Right ventricle myocardium inferior (tissue), 1 donor: ENCODE measurements around the gene YPEL5. TPM values are rescaled to one million over a fixed set of nuclear protein-coding genes. Genes with fewer than 3 reads are reported as not detected.

ENCODE experiments used
- ATAC-seq: fragments of 200-7000 bp; cut with Tn5 transposase; one replicate; pipeline ENCODE4 v1.9.1; 2020; ENCODE audit warnings: mild to moderate bottlenecking, moderate library complexity
- DNase-seq: peaks from one replicate; pipeline ENCODE4 v3.0.0; 2021; ENCODE audit errors: missing footprints
- intact Hi-C: fragments of 100-400 bp; cut with DNase I; formaldehyde crosslinking; loops from one replicate; pipeline ENCODE4 v1.11.0; 2022
- total RNA-seq: library from RNA; stranded (reverse); fragmentation: NEBNext Ultra II Directional; extraction: Animal tissue kit (Norgen Biotek cat#: 25700); gene quantifications from one replicate; pipeline ENCODE4 v1.2.1, GENCODE V29; 2021
- donor health status: DM: no; HTN: yes; CAD: no; lungs with severe emphysema.

The YPEL5 gene
- total RNA-seq, 1 donor from 2014 or later, result 67.5 TPM

DNA sequence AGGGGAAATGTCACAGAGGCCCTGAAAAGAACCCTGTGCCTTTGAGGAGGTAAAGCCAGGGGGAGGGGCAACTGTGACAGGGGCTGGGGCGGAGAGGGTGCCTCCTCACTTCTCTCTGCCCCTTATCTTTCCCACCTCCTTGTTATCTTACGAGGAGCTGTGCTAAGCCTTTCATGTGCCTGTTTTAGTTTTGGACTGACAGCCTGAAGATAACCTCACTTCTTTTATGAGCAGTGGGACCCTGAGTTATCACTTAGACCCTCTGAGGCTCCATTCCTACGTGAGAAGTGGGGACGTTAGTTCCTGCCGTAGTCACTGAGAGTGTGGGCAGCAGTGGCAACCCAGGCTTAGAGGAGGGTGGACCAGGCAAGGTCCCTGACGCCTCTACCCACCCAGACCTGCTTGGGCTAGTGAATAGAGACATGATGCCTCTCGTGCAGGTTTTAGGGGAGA, 45.0 kb downstream of the YPEL5 start:
- DNase-seq, result no peak
- intact Hi-C loops, result no loop called here
- no peak for ATAC-seq

DNA sequence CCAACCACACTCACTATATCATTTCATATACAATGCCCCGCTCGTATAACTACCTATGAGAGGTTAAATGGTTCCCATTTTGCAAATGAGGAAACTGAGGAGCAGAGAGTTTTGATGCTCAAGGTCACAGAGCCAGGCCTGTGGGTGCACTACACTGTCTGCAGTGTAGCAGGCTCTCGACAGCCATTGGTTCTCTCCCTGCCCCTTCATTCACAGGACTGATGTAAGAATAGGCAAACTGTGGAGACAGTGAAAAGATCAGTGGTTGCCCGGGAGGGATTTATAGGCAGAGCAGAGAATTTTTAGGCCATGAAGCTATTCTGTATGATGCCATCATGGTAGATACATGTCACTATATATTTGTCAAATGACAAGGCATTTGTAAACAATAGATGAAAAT, 45.5 kb downstream of the YPEL5 start:
- intact Hi-C loops, result no loop called here
- ATAC-seq, result no peak

GRCh38 chr2:30193104-30193681, 46.4 kb downstream of the YPEL5 start:
- DNase-seq (no peak), ATAC-seq (no peak)
- intact Hi-C loops, result no loop called here

More for the DNA sequence above, 45.5 kb downstream of the YPEL5 start:
- no peak for DNase-seq

DNA sequence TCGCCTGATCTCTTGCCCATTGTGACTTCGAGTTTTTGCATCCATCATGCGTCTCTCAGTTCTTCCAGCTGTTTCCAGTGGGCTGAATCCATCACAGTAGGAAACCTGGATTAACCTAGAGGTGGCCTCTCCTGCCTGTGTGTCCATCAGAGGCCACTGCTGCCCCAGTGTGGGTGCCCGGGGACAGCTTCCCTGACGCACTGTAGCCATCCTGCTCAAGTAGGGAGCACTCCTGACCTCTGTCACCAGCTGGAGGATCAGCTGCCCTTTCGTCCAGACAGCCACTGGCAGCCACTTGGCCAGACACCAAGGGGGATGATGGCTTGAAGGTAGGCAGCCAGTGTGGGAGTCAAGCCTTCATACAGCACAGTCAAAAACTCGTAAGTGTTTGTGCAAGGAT, 47.6 kb downstream of the YPEL5 start:
- intact Hi-C loops, result no loop called here
- ATAC-seq, result peak; percentile 42

DNA sequence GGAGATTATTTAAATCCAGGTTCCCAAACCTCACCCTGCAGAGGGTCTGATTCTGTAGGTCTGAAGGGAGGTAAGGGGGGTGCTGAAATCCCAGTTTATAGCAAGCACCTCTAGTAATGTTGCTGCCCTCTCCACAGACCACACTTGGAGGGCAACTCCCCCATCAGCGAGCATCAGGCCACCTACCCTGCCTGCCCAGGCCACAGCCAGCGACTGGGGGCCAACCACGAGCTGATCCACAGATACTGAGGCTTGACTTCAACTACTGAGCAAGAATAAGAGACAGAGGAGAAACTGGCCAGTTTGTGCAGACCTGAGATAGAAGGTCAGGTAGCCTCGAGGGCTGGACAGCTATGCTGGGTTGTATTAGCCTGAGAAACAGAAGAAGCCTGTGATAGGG, 48.2 kb downstream of the YPEL5 start:
- no peak for DNase-seq
- ATAC-seq, result no peak
- intact Hi-C loops, result no loop called here

More for the DNA sequence above, 47.6 kb downstream of the YPEL5 start:
- DNase-seq, result no peak

DNA sequence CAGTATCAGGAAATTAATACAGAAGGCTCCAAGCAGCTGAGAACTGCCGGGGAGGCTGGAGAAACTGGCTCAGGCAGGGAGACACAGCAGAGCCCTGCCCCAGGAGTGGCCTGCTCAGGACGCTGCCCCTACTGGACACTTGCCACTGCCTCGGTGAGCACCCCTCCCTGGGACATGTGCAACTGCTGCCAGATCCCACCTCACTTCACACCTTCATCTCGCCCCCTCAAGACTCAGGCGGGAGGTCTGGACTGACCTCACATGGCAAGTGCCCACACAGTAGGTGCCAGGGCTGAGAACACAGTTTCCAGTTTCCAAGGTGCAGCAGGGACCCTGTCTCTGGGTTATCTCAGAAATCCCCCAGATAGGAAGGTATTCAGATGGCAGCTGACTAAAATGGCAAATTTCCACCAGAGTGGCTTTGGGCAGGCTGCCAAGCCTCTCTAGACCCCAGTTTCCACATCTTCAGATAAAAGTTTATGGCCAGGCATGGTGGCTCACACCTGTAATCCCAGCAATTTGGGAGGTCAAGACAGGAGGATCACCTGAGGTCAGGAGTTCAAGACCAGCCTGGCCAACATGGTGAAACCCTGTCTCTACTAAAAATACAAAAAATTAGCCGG, 50.9 kb downstream of the YPEL5 start:
- no peak for ATAC-seq
- DNase-seq, result no peak
- intact Hi-C loops, result no loop called here

DNA sequence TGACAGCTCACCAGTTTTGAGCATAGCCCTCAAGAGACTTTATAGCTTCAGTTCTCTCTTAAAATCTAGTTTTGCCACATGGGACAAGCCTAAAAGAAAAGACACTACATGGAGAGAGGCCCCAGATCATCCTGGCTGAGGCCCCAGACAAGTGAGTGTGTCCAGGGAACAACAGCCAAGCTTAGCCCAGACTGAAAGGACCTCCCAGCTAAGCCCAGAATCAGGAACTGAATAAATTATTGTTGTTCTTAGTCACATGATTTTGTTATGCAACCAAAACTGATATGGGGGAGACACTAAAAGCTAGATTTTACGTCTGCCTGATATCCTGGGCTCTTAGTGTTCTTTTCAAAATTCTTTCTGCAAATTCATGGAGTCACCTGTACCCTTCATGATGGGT, 55.2 kb downstream of the YPEL5 start:
- intact Hi-C loops, result no loop called here

DNA sequence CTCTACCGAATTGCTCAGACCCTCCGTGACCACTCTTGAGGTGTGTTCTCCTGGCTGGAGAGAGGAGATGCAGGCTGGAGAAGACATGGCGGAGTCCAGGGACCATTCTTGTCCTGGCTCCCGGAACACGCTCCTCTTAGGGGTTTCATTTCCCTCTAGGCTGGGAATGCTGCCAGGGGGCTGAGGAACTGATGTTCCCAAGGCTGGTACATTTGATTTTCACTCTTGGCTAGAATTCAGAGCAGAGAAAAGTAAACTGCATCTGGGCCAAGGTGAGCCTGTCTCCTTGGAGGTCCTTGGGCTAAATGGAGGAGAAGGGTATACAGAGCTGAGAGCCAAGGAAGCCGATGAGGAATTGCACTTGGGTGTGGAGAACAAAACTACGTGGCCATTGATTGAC, 56.3 kb downstream of the YPEL5 start:
- ATAC-seq (no peak), DNase-seq (no peak)
- intact Hi-C loops, result no loop called here

More for the DNA sequence above, 55.2 kb downstream of the YPEL5 start:
- DNase-seq (peak; percentile 73), ATAC-seq (peak; percentile 93)

DNA sequence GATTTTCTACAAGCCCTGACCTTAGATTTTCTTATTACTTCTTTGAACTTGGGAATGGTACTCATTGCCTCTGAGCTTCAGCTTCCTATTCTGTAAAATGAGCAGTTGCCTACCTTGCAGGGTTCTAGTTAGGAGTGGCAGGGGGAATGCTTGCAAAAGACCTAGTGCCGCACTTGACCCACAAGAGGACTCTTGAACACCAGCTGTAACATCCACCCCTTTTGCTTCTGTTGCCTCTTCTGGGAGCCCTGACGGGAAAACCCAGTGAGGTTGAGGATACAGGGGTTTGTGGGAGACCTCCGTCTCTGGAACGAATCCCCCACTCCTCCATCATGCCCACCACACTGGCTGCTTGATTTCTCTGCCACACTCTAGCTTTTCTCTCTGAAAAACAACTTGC, 57.5 kb downstream of the YPEL5 start:
- no peak for DNase-seq
- intact Hi-C loops, result no loop called here
- no peak for ATAC-seq

- ATAC-seq (no peak), DNase-seq (no peak)
- intact Hi-C loops, result loop anchor here (5.0 kb wide), 1 partner anchor 38 kb away; no protein-coding TSS in a partner anchor
Measured at GRCh38 chr2:30205456-30205855, 58.6 kb downstream of the YPEL5 start.

DNA sequence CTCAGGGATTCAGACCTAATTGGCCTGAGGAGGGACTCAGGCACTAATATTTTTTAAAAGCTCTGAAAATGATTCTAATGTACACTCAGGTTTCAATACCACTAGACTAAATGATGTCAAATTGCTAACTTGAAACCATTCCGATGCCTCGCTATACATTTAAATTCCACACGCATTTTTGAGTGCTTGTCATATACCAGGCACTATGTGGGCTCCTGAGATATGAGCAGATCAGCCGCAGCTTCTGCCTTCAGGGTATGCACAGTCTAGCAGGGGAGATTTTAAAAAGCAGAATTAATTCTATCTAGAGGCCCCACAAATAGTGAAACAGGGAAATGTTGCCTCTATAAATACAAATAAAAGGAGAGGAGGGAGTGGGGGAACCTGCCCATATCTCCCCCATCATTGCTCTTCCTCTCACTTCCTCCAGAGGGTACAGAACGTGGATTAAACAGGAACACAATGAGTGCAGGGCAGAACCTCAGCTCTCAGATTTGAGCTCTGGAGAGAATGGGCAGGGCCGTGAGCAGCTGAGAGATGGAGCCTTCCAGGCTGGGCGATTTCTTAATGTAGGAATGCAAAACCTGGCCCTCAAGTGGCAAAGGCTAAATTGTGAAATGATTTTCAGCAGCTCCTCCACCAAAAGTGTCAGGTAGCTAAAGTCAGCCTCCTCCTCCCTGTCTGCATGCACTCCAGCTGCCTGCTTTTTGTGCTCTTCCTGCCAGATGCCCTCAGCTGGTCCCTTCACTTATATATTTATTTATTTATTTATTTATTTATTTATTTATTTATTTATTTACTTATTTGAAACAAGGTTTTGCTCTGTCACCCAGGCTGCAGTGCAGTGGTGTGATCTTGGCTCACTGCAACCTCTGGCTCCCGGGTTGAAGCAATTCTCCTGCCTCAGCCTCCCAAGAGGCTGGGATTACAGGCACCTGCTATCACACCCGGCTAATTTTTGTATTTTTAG, 59.9 kb downstream of the YPEL5 start:
- intact Hi-C loops, result loop anchor here (5.0 kb wide), 1 partner anchor 39 kb away; no protein-coding TSS in a partner anchor
- DNase-seq (no peak), ATAC-seq (no peak)

DNA sequence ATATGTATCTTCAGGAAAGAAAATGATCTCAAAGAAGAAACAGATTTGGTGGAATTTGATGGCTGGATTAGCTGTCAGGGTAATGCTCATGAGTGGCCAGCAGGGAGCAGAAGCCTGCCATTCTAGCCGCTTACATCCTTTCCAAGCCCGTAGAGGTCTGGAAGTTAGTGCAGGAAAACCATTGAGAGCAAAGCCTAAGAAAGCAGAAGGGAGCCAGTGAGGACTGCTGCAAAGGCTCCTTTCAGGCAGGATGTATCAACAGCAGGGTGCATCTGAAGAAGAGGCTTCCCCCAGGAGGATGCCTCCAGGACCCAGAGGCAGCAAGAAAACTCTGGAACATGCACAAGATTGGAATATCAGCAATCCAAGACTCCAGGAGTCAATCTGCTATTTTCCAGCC, 61.6 kb downstream of the YPEL5 start:
- no peak for DNase-seq
- intact Hi-C loops, result loop anchor here (1.0 to 5.0 kb wide), 2 partner anchors 41 to 499 kb away; no protein-coding TSS in a partner anchor
- peak; percentile 90 for ATAC-seq

GRCh38 chr2:30209227-30209626, 62.4 kb downstream of the YPEL5 start:
- intact Hi-C loops, result loop anchor here (5.0 kb wide), 1 partner anchor 42 kb away; no protein-coding TSS in a partner anchor
- ATAC-seq (no peak), DNase-seq (no peak)

Other genes starting within 250 kb of the YPEL5 start
- 0.08 TPM for gene ALK, start 225.4 kb upstream of the YPEL5 start, total RNA-seq
- 133 TPM for gene LBH, start 84.5 kb downstream of the YPEL5 start, total RNA-seq